Measurements from ENCODE around the gene C8G.

C8G gene

GRCh38 chr9:136910901-136911245 lies 34.2 kb upstream of the C8G start:
- Mint-ChIP-seq H3K9me3 (no peaks in the 10 kb centered on the region), H3K27me3 (ENCODE audit: low read depth) (no peaks in the 10 kb centered on the region), H3K27ac (no peak overlapping the region), H3K36me3 (ENCODE audit: low read depth) (peaks cover 40% of the 10 kb centered on the region), H3K4me3 (no peak overlapping the region), H3K4me1 (ENCODE audit: low read depth) (peaks cover 1% of the 10 kb centered on the region)
- DNase-seq (ENCODE audit: low spot score): no peak

GRCh38 chr9:136913701-136914438 lies 31.2 kb upstream of the C8G start:
- no peak for DNase-seq (ENCODE audit: low spot score)
- no peak overlapping the region for H3K27ac Mint-ChIP-seq
- H3K9me3 Mint-ChIP-seq: no peaks in the 10 kb centered on the region
- no peaks in the 10 kb centered on the region for H3K27me3 Mint-ChIP-seq (ENCODE audit: low read depth)
- no peaks in the 10 kb centered on the region for H3K4me1 Mint-ChIP-seq (ENCODE audit: low read depth)
- peaks cover 43% of the 10 kb centered on the region for H3K36me3 Mint-ChIP-seq (ENCODE audit: low read depth)
- no peak overlapping the region for H3K4me3 Mint-ChIP-seq

- H3K9me3 Mint-ChIP-seq: no peaks in the 10 kb centered on the region
- H3K4me1 Mint-ChIP-seq (ENCODE audit: low read depth): no peaks in the 10 kb centered on the region
- H3K27me3 Mint-ChIP-seq (ENCODE audit: low read depth): no peaks in the 10 kb centered on the region
- H3K4me3 Mint-ChIP-seq: no peak overlapping the region
- no peak overlapping the region for H3K27ac Mint-ChIP-seq
- peaks cover 45% of the 10 kb centered on the region for H3K36me3 Mint-ChIP-seq (ENCODE audit: low read depth)
- DNase-seq (ENCODE audit: low spot score): no peak
Measured at GRCh38 chr9:136915632-136916329, 29.3 kb upstream of the C8G start.

GRCh38 chr9:136916330-136917184 lies 28.5 kb upstream of the C8G start:
- no peak for DNase-seq (ENCODE audit: low spot score)

GRCh38 chr9:136917902-136918301 lies 27.1 kb upstream of the C8G start:
- H3K4me3 Mint-ChIP-seq: no peak overlapping the region

More at GRCh38 chr9:136916330-136917184, 28.5 kb upstream of the C8G start:
- Mint-ChIP-seq H3K9me3 (no peaks in the 10 kb centered on the region), H3K36me3 (ENCODE audit: low read depth) (peaks cover 43% of the 10 kb centered on the region), H3K4me1 (ENCODE audit: low read depth) (no peaks in the 10 kb centered on the region), H3K27me3 (ENCODE audit: low read depth) (no peaks in the 10 kb centered on the region), H3K27ac (no peak overlapping the region), H3K4me3 (no peak overlapping the region)

GRCh38 chr9:136920069-136920468 lies 25.0 kb upstream of the C8G start:
- no peak overlapping the region for H3K4me3 Mint-ChIP-seq

More at GRCh38 chr9:136917902-136918301, 27.1 kb upstream of the C8G start:
- no peak for DNase-seq (ENCODE audit: low spot score)
- Mint-ChIP-seq H3K4me1 (ENCODE audit: low read depth) (no peaks in the 10 kb centered on the region), H3K27ac (no peak overlapping the region), H3K36me3 (ENCODE audit: low read depth) (peaks cover 51% of the 10 kb centered on the region), H3K27me3 (ENCODE audit: low read depth) (no peaks in the 10 kb centered on the region), H3K9me3 (no peaks in the 10 kb centered on the region)

GRCh38 chr9:136920734-136921231 lies 24.3 kb upstream of the C8G start:
- Mint-ChIP-seq H3K9me3 (no peaks in the 10 kb centered on the region), H3K27me3 (ENCODE audit: low read depth) (no peaks in the 10 kb centered on the region), H3K4me3 (no peak overlapping the region), H3K36me3 (ENCODE audit: low read depth) (peaks cover 60% of the 10 kb centered on the region), H3K4me1 (ENCODE audit: low read depth) (no peaks in the 10 kb centered on the region), H3K27ac (no peak overlapping the region)
- no peak for DNase-seq (ENCODE audit: low spot score)

More at GRCh38 chr9:136920069-136920468, 25.0 kb upstream of the C8G start:
- no peak for DNase-seq (ENCODE audit: low spot score)
- no peaks in the 10 kb centered on the region for H3K4me1 Mint-ChIP-seq (ENCODE audit: low read depth)
- no peaks in the 10 kb centered on the region for H3K27me3 Mint-ChIP-seq (ENCODE audit: low read depth)
- H3K9me3 Mint-ChIP-seq: no peaks in the 10 kb centered on the region
- H3K27ac Mint-ChIP-seq: no peak overlapping the region
- H3K36me3 Mint-ChIP-seq (ENCODE audit: low read depth): peaks cover 58% of the 10 kb centered on the region

- DNase-seq (ENCODE audit: low spot score): no peak
- Mint-ChIP-seq H3K27me3 (ENCODE audit: low read depth) (no peaks in the 10 kb centered on the region), H3K27ac (no peak overlapping the region), H3K4me3 (no peak overlapping the region), H3K36me3 (ENCODE audit: low read depth) (peaks cover 55% of the 10 kb centered on the region), H3K4me1 (ENCODE audit: low read depth) (no peaks in the 10 kb centered on the region), H3K9me3 (no peaks in the 10 kb centered on the region)
Measured at GRCh38 chr9:136921307-136921706, 23.7 kb upstream of the C8G start.

- H3K27ac Mint-ChIP-seq: no peak overlapping the region
- peaks cover 53% of the 10 kb centered on the region for H3K36me3 Mint-ChIP-seq (ENCODE audit: low read depth)
Measured at GRCh38 chr9:136921718-136922117, 23.3 kb upstream of the C8G start.

GRCh38 chr9:136922540-136922939 lies 22.5 kb upstream of the C8G start:
- H3K27ac Mint-ChIP-seq: peak overlapping the region; percentile 41
- DNase-seq (ENCODE audit: low spot score): no peak
- no peaks in the 10 kb centered on the region for H3K4me1 Mint-ChIP-seq (ENCODE audit: low read depth)
- no peaks in the 10 kb centered on the region for H3K9me3 Mint-ChIP-seq
- H3K27me3 Mint-ChIP-seq (ENCODE audit: low read depth): no peaks in the 10 kb centered on the region
- peaks cover 49% of the 10 kb centered on the region for H3K36me3 Mint-ChIP-seq (ENCODE audit: low read depth)
- H3K4me3 Mint-ChIP-seq: no peak overlapping the region

More at GRCh38 chr9:136921718-136922117, 23.3 kb upstream of the C8G start:
- Mint-ChIP-seq H3K27me3 (ENCODE audit: low read depth) (no peaks in the 10 kb centered on the region), H3K9me3 (no peaks in the 10 kb centered on the region), H3K4me3 (no peak overlapping the region), H3K4me1 (ENCODE audit: low read depth) (no peaks in the 10 kb centered on the region)
- no peak for DNase-seq (ENCODE audit: low spot score)

- no peaks in the 10 kb centered on the region for H3K27me3 Mint-ChIP-seq (ENCODE audit: low read depth)
- H3K4me3 Mint-ChIP-seq: no peak overlapping the region
- H3K27ac Mint-ChIP-seq: no peak overlapping the region
- peaks cover 51% of the 10 kb centered on the region for H3K36me3 Mint-ChIP-seq (ENCODE audit: low read depth)
- no peaks in the 10 kb centered on the region for H3K4me1 Mint-ChIP-seq (ENCODE audit: low read depth)
- no peaks in the 10 kb centered on the region for H3K9me3 Mint-ChIP-seq
- no peak for DNase-seq (ENCODE audit: low spot score)
Measured at GRCh38 chr9:136923881-136924280, 21.2 kb upstream of the C8G start.

- Mint-ChIP-seq H3K27me3 (ENCODE audit: low read depth) (no peaks in the 10 kb centered on the region), H3K36me3 (ENCODE audit: low read depth) (peaks cover 44% of the 10 kb centered on the region)
Measured at GRCh38 chr9:136925414-136926153, 19.5 kb upstream of the C8G start.

GRCh38 chr9:136926154-136926704 lies 18.8 kb upstream of the C8G start:
- Mint-ChIP-seq H3K4me3 (no peak overlapping the region), H3K4me1 (ENCODE audit: low read depth) (no peaks in the 10 kb centered on the region), H3K27me3 (ENCODE audit: low read depth) (no peaks in the 10 kb centered on the region), H3K9me3 (no peaks in the 10 kb centered on the region), H3K27ac (no peak overlapping the region), H3K36me3 (ENCODE audit: low read depth) (peaks cover 42% of the 10 kb centered on the region)
- DNase-seq (ENCODE audit: low spot score): no peak

More at GRCh38 chr9:136925414-136926153, 19.5 kb upstream of the C8G start:
- Mint-ChIP-seq H3K27ac (no peak overlapping the region), H3K4me1 (ENCODE audit: low read depth) (no peaks in the 10 kb centered on the region), H3K4me3 (no peak overlapping the region), H3K9me3 (no peaks in the 10 kb centered on the region)
- no peak for DNase-seq (ENCODE audit: low spot score)

Data from T-helper 2 cell treated with Interferon-gamma antibody and Interleukin-4, amounts not matched to agents 5 μg/mL and 100 μg/mL, for 36 hours (primary cell).